GM23338 (cell line): Measurements from ENCODE around the gene PCYT2. TPM values are rescaled to one million over a fixed set of nuclear protein-coding genes. Genes with fewer than 3 reads are reported as not detected.

Source experiments
- ATAC-seq: fragments of 200-7000 bp; cut with Tn5 transposase; 3 replicates; pipeline ENCODE4 v1.9.1; 2020
- DNase-seq: peaks from one replicate; pipeline ENCODE4 v3.0.0-alpha.2; 2015; ENCODE audit warnings: low spot score
- H2AFZ ChIP-seq: fragments of 200-600 bp; sonication (generic); 2 replicates; pipeline ENCODE4 v1.8.0; 2016; ENCODE audit warnings: antibody characterized with exemption, mild to moderate bottlenecking, moderate library complexity
- H3F3A ChIP-seq: fragments of 200-600 bp; sonication (generic); replicated peaks from 2 replicates; pipeline ENCODE4 v1.8.0; 2017; ENCODE audit warnings: antibody characterized with exemption, mixed run types, low read depth
- H3K27ac ChIP-seq: fragments of 200-600 bp; sonication (generic); 2 replicates; pipeline ENCODE4 v1.6.1; 2016; ENCODE audit warnings: low read depth
- H3K27me3 ChIP-seq: fragments of 200-600 bp; sonication (generic); 2 replicates; pipeline ENCODE4 v1.8.0; 2016; ENCODE audit warnings: mild to moderate bottlenecking, mixed run types, moderate library complexity; ENCODE audit not compliant: insufficient read depth
- H3K36me3 ChIP-seq: fragments of 200-600 bp; sonication (generic); 2 replicates; pipeline ENCODE4 v1.8.0; 2016; ENCODE audit warnings: mild to moderate bottlenecking; ENCODE audit not compliant: insufficient read depth
- H3K4me1 ChIP-seq: fragments of 200-600 bp; sonication (generic); 2 replicates; pipeline ENCODE4 v1.8.0; 2016; ENCODE audit warnings: mild to moderate bottlenecking, moderate library complexity; ENCODE audit not compliant: insufficient read depth
- H3K4me2 ChIP-seq: fragments of 200-600 bp; sonication (generic); 2 replicates; pipeline ENCODE4 v1.7.1; 2017; ENCODE audit warnings: mixed run types
- H3K4me3 ChIP-seq: fragments of 200-600 bp; sonication (generic); 2 replicates; pipeline ENCODE4 v1.6.1; 2016; ENCODE audit warnings: mixed run types
- H3K79me2 ChIP-seq: fragments of 200-600 bp; sonication (generic); replicated peaks from 2 replicates; pipeline ENCODE4 v1.8.0; 2017; ENCODE audit warnings: mild to moderate bottlenecking; ENCODE audit not compliant: insufficient read depth
- H3K9me2 ChIP-seq: fragments of 200-600 bp; sonication (generic); 2 replicates; pipeline ENCODE4 v1.8.0; 2017; ENCODE audit not compliant: insufficient read depth
- H4K20me1 ChIP-seq: fragments of 200-600 bp; sonication (generic); replicated peaks from 2 replicates; pipeline ENCODE4 v1.8.0; 2017; ENCODE audit warnings: mild to moderate bottlenecking; ENCODE audit not compliant: insufficient read depth
- H3K27ac Mint-ChIP-seq: 2 replicates; pipeline ENCODE4 v1.8.0; 2020; ENCODE audit warnings: inconsistent platforms, mild to moderate bottlenecking, moderate library complexity, mixed read lengths
- H3K27me3 Mint-ChIP-seq: 3 replicates; pipeline ENCODE4 v1.8.0; 2022; ENCODE audit warnings: low read depth, mild to moderate bottlenecking, moderate library complexity, mixed read lengths, inconsistent platforms; ENCODE audit not compliant: insufficient read depth, poor library complexity
- H3K36me3 Mint-ChIP-seq: 3 replicates; pipeline ENCODE4 v1.8.0; 2021; ENCODE audit warnings: low read depth, mild to moderate bottlenecking, inconsistent platforms, moderate library complexity, mixed read lengths
- H3K4me1 Mint-ChIP-seq: 3 replicates; pipeline ENCODE4 v1.8.0; 2020; ENCODE audit warnings: mild to moderate bottlenecking, inconsistent platforms, mixed read lengths
- H3K4me3 Mint-ChIP-seq: 3 replicates; pipeline ENCODE4 v1.8.0; 2021; ENCODE audit warnings: moderate library complexity, mild to moderate bottlenecking, inconsistent platforms, mixed read lengths
- H3K9me3 Mint-ChIP-seq: 3 replicates; pipeline ENCODE4 v1.8.0; 2020; ENCODE audit warnings: moderate library complexity, mild to moderate bottlenecking, inconsistent platforms, mixed read lengths
- CREB1 ChIP-seq: fragments of 250-450 bp; sonication (Bioruptor Pico); IDR thresholded peaks from 2 replicates; pipeline ENCODE4 v1.5.0; 2020; ENCODE audit warnings: low read depth, mild to moderate bottlenecking, moderate library complexity
- EZH2 ChIP-seq: fragments of 200-600 bp; sonication (generic); IDR thresholded peaks from one replicate; pipeline ENCODE4 v1.8.0; 2017; ENCODE audit warnings: antibody characterized with exemption, mild to moderate bottlenecking, low read depth; ENCODE audit not compliant: unreplicated experiment
- EZH2phosphoT487 ChIP-seq: fragments of 200-600 bp; sonication (generic); IDR thresholded peaks from one replicate; pipeline ENCODE4 v1.8.1; 2018; ENCODE audit warnings: antibody characterized with exemption; ENCODE audit not compliant: unreplicated experiment
- STAT1 ChIP-seq: IDR thresholded peaks from one replicate; pipeline ENCODE4 v1.6.1; 2016; ENCODE audit warnings: antibody characterized with exemption; ENCODE audit not compliant: unreplicated experiment
- ZNF114 ChIP-seq: fragments of 250-450 bp; sonication (Bioruptor Pico); IDR thresholded peaks from 2 replicates; pipeline ENCODE4 v1.5.0; 2020; ENCODE audit warnings: mild to moderate bottlenecking, moderate library complexity
- ZNF331 ChIP-seq: fragments of 250-450 bp; sonication (Bioruptor Pico); IDR thresholded peaks from 2 replicates; pipeline ENCODE4 v1.5.0; 2020; ENCODE audit warnings: low read depth, mild to moderate bottlenecking, moderate library complexity
- polyA plus RNA-seq: library from polyadenylated mRNA; unstranded; fragments of >200 nt; fragmentation: Nextera tagmentation; extraction: Ambion mirVana; gene quantifications from 2 replicates; pipeline ENCODE4 v1.2.1, GENCODE V29; 2016
- total RNA-seq: library from RNA; depleted of rRNA; stranded (reverse); fragments of >200 nt; shearing (Covaris generic); gene quantifications from 2 replicates; pipeline ENCODE4 v1.2.3, GENCODE V29; 2014
- TF ChIP-seq, protein P1 (sequence below): IDR thresholded peaks from one replicate; pipeline ENCODE4 v1.6.1; 2018; ENCODE audit warnings: antibody characterized with exemption; ENCODE audit not compliant: unreplicated experiment
- TF ChIP-seq, protein P2 (sequence below): fragments of 250-450 bp; sonication (Bioruptor Pico); IDR thresholded peaks from 2 replicates; pipeline ENCODE4 v1.5.0; 2020; ENCODE audit warnings: mild to moderate bottlenecking, moderate library complexity

The PCYT2 gene
- total and polyA plus RNA-seq, 2 experiments from 2014 or later: 51.6 to 82.9 TPM

DNA sequence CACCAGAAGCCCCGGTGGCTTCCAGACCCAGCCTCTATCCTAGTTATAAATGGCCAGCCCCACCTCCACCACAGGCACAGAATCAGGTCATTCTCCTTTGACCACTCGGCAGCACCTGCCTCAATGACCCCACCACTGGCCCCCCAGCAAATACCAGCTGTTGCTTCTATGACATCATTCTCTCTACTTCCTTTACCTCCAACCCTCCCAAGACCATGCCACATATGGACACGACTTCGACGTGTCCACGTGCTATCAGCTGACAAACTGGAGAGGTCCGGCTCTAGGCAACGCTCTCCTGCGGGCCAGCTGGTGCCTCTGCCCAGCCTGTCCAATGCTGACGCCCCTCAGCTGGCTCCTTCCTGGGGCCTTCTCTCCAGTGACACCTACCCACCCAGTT is 25.7 kb downstream of the PCYT2 start:
- H3K4me2 ChIP-seq: no peak overlapping the region
- peaks cover 18% of the 10 kb centered on the region for H4K20me1 ChIP-seq
- H3K9me2 ChIP-seq: no peaks in the 10 kb centered on the region
- peaks cover 8% of the 10 kb centered on the region; the same call in 1 of the 2 replicates for H3K4me1 ChIP-seq
- no peak overlapping the region for H3K27ac ChIP-seq
- no peak for DNase-seq
- H2AFZ ChIP-seq: no peak overlapping the region
- H3K9me3 Mint-ChIP-seq: no peaks in the 10 kb centered on the region
- H3F3A ChIP-seq: peaks cover 19% of the 10 kb centered on the region
- H3K36me3 Mint-ChIP-seq: peaks cover 88% of the 10 kb centered on the region
- peaks cover 32% of the 10 kb centered on the region for H3K36me3 ChIP-seq
- no peak overlapping the region for H3K27ac Mint-ChIP-seq
- H3K79me2 ChIP-seq: peaks cover 34% of the 10 kb centered on the region
- H3K4me1 Mint-ChIP-seq: peaks cover 4% of the 10 kb centered on the region; the same call in 1 of the 3 replicates
- H3K4me3 ChIP-seq: no peak overlapping the region
- peaks cover 23% of the 10 kb centered on the region for H3K27me3 Mint-ChIP-seq
- no peak overlapping the region for H3K4me3 Mint-ChIP-seq
- TF ChIP-seq, protein P1, sequence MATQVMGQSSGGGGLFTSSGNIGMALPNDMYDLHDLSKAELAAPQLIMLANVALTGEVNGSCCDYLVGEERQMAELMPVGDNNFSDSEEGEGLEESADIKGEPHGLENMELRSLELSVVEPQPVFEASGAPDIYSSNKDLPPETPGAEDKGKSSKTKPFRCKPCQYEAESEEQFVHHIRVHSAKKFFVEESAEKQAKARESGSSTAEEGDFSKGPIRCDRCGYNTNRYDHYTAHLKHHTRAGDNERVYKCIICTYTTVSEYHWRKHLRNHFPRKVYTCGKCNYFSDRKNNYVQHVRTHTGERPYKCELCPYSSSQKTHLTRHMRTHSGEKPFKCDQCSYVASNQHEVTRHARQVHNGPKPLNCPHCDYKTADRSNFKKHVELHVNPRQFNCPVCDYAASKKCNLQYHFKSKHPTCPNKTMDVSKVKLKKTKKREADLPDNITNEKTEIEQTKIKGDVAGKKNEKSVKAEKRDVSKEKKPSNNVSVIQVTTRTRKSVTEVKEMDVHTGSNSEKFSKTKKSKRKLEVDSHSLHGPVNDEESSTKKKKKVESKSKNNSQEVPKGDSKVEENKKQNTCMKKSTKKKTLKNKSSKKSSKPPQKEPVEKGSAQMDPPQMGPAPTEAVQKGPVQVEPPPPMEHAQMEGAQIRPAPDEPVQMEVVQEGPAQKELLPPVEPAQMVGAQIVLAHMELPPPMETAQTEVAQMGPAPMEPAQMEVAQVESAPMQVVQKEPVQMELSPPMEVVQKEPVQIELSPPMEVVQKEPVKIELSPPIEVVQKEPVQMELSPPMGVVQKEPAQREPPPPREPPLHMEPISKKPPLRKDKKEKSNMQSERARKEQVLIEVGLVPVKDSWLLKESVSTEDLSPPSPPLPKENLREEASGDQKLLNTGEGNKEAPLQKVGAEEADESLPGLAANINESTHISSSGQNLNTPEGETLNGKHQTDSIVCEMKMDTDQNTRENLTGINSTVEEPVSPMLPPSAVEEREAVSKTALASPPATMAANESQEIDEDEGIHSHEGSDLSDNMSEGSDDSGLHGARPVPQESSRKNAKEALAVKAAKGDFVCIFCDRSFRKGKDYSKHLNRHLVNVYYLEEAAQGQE: no peak
- TF ChIP-seq CREB1 (CRISPR knock-in tag) (no peak), EZH2phosphoT487 (no peak)
- no peaks in the 10 kb centered on the region for H3K27me3 ChIP-seq
- ATAC-seq: no peak

- Mint-ChIP-seq H3K9me3 (no peaks in the 10 kb centered on the region), H3K27ac (no peak overlapping the region), H3K36me3 (peaks cover 88% of the 10 kb centered on the region), H3K27me3 (peaks cover 19% of the 10 kb centered on the region), H3K4me1 (peaks cover 2% of the 10 kb centered on the region; the same call in 1 of the 3 replicates), H3K4me3 (no peak overlapping the region)
- Histone ChIP-seq H3K4me3 (no peak overlapping the region), H3K36me3 (peaks cover 31% of the 10 kb centered on the region), H3K79me2 (peaks cover 29% of the 10 kb centered on the region), H3K9me2 (no peaks in the 10 kb centered on the region), H3K27me3 (no peaks in the 10 kb centered on the region), H2AFZ (no peak overlapping the region), H3K4me1 (peaks cover 3% of the 10 kb centered on the region; the same call in 1 of the 2 replicates), H4K20me1 (peaks cover 18% of the 10 kb centered on the region), H3K27ac (no peak overlapping the region), H3F3A (peaks cover 16% of the 10 kb centered on the region), H3K4me2 (no peak overlapping the region)
- ATAC-seq (no peak), DNase-seq (no peak)
- TF ChIP-seq CREB1 (CRISPR knock-in tag): no peak
- TF ChIP-seq STAT1: no peak
- no peak for TF ChIP-seq ZNF331
- TF ChIP-seq, protein P1: no peak
- no peak for TF ChIP-seq EZH2
- TF ChIP-seq EZH2phosphoT487: no peak
- TF ChIP-seq, protein P2, sequence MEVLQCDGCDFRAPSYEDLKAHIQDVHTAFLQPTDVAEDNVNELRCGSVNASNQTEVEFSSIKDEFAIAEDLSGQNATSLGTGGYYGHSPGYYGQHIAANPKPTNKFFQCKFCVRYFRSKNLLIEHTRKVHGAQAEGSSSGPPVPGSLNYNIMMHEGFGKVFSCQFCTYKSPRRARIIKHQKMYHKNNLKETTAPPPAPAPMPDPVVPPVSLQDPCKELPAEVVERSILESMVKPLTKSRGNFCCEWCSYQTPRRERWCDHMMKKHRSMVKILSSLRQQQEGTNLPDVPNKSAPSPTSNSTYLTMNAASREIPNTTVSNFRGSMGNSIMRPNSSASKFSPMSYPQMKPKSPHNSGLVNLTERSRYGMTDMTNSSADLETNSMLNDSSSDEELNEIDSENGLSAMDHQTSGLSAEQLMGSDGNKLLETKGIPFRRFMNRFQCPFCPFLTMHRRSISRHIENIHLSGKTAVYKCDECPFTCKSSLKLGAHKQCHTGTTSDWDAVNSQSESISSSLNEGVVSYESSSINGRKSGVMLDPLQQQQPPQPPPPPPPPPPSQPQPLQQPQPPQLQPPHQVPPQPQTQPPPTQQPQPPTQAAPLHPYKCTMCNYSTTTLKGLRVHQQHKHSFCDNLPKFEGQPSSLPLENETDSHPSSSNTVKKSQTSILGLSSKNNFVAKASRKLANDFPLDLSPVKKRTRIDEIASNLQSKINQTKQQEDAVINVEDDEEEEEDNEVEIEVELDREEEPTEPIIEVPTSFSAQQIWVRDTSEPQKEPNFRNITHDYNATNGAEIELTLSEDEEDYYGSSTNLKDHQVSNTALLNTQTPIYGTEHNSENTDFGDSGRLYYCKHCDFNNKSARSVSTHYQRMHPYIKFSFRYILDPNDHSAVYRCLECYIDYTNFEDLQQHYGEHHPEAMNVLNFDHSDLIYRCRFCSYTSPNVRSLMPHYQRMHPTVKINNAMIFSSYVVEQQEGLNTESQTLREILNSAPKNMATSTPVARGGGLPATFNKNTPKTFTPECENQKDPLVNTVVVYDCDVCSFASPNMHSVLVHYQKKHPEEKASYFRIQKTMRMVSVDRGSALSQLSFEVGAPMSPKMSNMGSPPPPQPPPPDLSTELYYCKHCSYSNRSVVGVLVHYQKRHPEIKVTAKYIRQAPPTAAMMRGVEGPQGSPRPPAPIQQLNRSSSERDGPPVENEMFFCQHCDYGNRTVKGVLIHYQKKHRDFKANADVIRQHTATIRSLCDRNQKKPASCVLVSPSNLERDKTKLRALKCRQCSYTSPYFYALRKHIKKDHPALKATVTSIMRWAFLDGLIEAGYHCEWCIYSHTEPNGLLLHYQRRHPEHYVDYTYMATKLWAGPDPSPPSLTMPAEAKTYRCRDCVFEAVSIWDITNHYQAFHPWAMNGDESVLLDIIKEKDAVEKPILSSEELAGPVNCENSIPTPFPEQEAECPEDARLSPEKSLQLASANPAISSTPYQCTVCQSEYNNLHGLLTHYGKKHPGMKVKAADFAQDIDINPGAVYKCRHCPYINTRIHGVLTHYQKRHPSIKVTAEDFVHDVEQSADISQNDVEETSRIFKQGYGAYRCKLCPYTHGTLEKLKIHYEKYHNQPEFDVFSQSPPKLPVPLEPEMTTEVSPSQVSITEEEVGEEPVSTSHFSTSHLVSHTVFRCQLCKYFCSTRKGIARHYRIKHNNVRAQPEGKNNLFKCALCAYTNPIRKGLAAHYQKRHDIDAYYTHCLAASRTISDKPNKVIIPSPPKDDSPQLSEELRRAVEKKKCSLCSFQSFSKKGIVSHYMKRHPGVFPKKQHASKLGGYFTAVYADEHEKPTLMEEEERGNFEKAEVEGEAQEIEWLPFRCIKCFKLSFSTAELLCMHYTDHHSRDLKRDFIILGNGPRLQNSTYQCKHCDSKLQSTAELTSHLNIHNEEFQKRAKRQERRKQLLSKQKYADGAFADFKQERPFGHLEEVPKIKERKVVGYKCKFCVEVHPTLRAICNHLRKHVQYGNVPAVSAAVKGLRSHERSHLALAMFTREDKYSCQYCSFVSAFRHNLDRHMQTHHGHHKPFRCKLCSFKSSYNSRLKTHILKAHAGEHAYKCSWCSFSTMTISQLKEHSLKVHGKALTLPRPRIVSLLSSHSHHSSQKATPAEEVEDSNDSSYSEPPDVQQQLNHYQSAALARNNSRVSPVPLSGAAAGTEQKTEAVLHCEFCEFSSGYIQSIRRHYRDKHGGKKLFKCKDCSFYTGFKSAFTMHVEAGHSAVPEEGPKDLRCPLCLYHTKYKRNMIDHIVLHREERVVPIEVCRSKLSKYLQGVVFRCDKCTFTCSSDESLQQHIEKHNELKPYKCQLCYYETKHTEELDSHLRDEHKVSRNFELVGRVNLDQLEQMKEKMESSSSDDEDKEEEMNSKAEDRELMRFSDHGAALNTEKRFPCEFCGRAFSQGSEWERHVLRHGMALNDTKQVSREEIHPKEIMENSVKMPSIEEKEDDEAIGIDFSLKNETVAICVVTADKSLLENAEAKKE (CRISPR knock-in tag): no peak
- TF ChIP-seq ZNF114: no peak
These were observed 26.2 kb downstream of the PCYT2 start for GRCh38 chr17:81884968-81885367.
